Stomach (tissue), 9 donors: ENCODE results near the gene SMC1A. TPM values are rescaled to one million over a fixed set of nuclear protein-coding genes. Genes with fewer than 3 reads are reported as not detected.
"Not testable (repeated sequence)": the region's sequence is repeated elsewhere in the genome, so short reads cannot be mapped to it uniquely, and the experiment has no call there.

Experiments used
- DNase-seq, 2 donors: peaks; one replicate each; pipeline versions ENCODE4 v3.0.0 to v3.0.0-alpha.2; 2013 to 2019
- H3K27ac ChIP-seq, 5 donors: fragments of 200-600 bp in 4 of 5; sonication (generic) in 4 of 5; one replicate each; pipeline ENCODE4 v1.5.1; 2013 to 2019; ENCODE audit warnings: mild to moderate bottlenecking in 1 of 5, moderate library complexity in 1 of 5
- H3K27me3 ChIP-seq, 3 donors: fragments of 200-600 bp; sonication (generic); one replicate each; pipeline ENCODE4 v1.5.1; 2017 to 2019; ENCODE audit warnings: mixed run types in 1 of 3
- H3K36me3 ChIP-seq, 4 donors: fragments of 200-600 bp; sonication (generic); 1 replicate in 3 of 4; 2 replicates in 1 of 4; pipeline ENCODE4 v1.5.1; 2016 to 2019
- H3K4me1 ChIP-seq, 4 donors: fragments of 200-600 bp; sonication (generic); one replicate each; pipeline ENCODE4 v1.5.1; 2016 to 2019
- H3K4me3 ChIP-seq, 4 donors: fragments of 200-600 bp; sonication (generic) in 3 of 4; one replicate each; pipeline ENCODE4 v1.5.1; 2016 to 2019; ENCODE audit warnings: mild to moderate bottlenecking in 1 of 4
- H3K9me3 ChIP-seq, 4 donors: fragments of 200-600 bp; sonication (generic); one replicate each; pipeline ENCODE4 v1.5.1; 2016 to 2019
- CTCF ChIP-seq, 7 experiments: fragments of 450-650 bp in 4 of 7; fragments of 200-600 bp in 3 of 7; sonication (generic) in 3 of 7; IDR thresholded peaks; one replicate each; pipeline ENCODE4 v1.5.1; 2016 to 2019; ENCODE audit warnings: antibody characterized with exemption in 7 of 7, control low read depth in 2 of 7, mild to moderate bottlenecking in 1 of 7
- EP300 ChIP-seq: sonication (generic); formaldehyde crosslinking; IDR thresholded peaks from one replicate; pipeline ENCODE4 v1.6.1; 2017; ENCODE audit warnings: antibody characterized with exemption
- POLR2A ChIP-seq, 4 donors: fragments of 450-650 bp; IDR thresholded peaks; one replicate each; pipeline ENCODE4 v1.6.1; 2016; ENCODE audit warnings: antibody characterized with exemption in 4 of 4, control low read depth in 2 of 4, mild to moderate bottlenecking in 1 of 4, moderate library complexity in 1 of 4
- POLR2AphosphoS5 ChIP-seq, 3 donors: sonication (generic); formaldehyde crosslinking; IDR thresholded peaks; one replicate each; pipeline ENCODE4 v1.6.1; 2016; ENCODE audit warnings: antibody characterized with exemption in 3 of 3
- WGBS, 5 donors: extraction: QIAGEN DNeasy Blood & Tissue Kit in 3 of 5; methylation state at CpG; one replicate each; pipeline versions ENCODE4 v1.1.5 to v1.1.7; 2013 to 2018; 5-methylcytosine and 5-hydroxymethylcytosine counted together
- intact Hi-C: fragments of 100-400 bp; cut with DNase I; formaldehyde crosslinking; loops from one replicate; pipeline ENCODE4 v1.15.1; 2023; ENCODE audit warnings: low total_unique reads
- polyA plus RNA-seq, 3 donors: library from polyadenylated mRNA; stranded (reverse); fragments of 200-250 nt; gene quantifications; one replicate each; pipeline ENCODE4 v1.2.3, GENCODE V29; 2013
- total RNA-seq, 5 donors: library from RNA; depleted of rRNA; stranded (reverse); fragments of >200 nt; gene quantifications; one replicate each; pipeline versions ENCODE4 v1.1.0 to v1.2.3, GENCODE V29; 2014 to 2016
- donor health status: healthy with polysubstance abuse.
- donor health status: Bipolar disorder and iron deficiency.
- donor health status: healthy.

SMC1A gene
- total and polyA plus RNA-seq, 8 donors: 4.3 to 31.2 (median 21.7) TPM

- Histone ChIP-seq H3K27me3 (no peaks in the 10 kb centered on the region), H3K4me1 (no peaks in the 10 kb centered on the region), H3K36me3 (peaks cover 0 to 31% (median 5%) of the 10 kb centered on the region in 4 donors), H3K27ac (no peak overlapping the region), H3K4me3 (no peak overlapping the region), H3K9me3 (peaks cover 0 to 21% (median 7%) of the 10 kb centered on the region in 4 donors)
- intact Hi-C loops: no loop called here
- no peak for TF ChIP-seq EP300
- no peak for TF ChIP-seq POLR2AphosphoS5 (IDR thresholded peaks at IDR 0.05)
- TF ChIP-seq CTCF (IDR thresholded peaks at IDR 0.05): no peak
- no peak for TF ChIP-seq POLR2A (IDR thresholded peaks at IDR 0.05)
- no peak for DNase-seq
- 45 to 69% (median 61%) methylated on average over 2 of the region's 2 CpGs for whole genome bisulfite sequencing, 5 donors
Measured at GRCh38 chrX:53373307-53373706, 49.1 kb downstream of the SMC1A start.

- H3K4me1 ChIP-seq, H3K27me3 ChIP-seq, H3K36me3 ChIP-seq, intact Hi-C loops, DNase-seq, H3K27ac ChIP-seq, H3K4me3 ChIP-seq: not testable (repeated sequence)
- 81 to 100% (median 93%) methylated on average over 1 of the region's 1 CpG for WGBS, 5 donors
- H3K9me3 ChIP-seq: peaks cover 0 to 26% (median 9%) of the 10 kb centered on the region in 4 donors
Measured at GRCh38 chrX:53366454-53366853, 56.0 kb downstream of the SMC1A start.

- TF ChIP-seq POLR2AphosphoS5 (IDR thresholded peaks at IDR 0.05) (no peak), EP300 (no peak), CTCF (IDR thresholded peaks at IDR 0.05) (no peak), POLR2A (IDR thresholded peaks at IDR 0.05) (no peak)
- Histone ChIP-seq H3K9me3 (no peaks in the 10 kb centered on the region), H3K27ac (no peak overlapping the region), H3K4me1 (no peaks in the 10 kb centered on the region), H3K27me3 (no peaks in the 10 kb centered on the region), H3K36me3 (no peaks in the 10 kb centered on the region), H3K4me3 (no peak overlapping the region)
- 42 to 79% (median 60%) methylated on average over 2 of the region's 2 CpGs for WGBS, 5 donors
- DNase-seq: no peak
- intact Hi-C loops: no loop called here
Measured at GRCh38 chrX:53362449-53362848, 60.0 kb downstream of the SMC1A start.

GRCh38 chrX:53357799-53358530 is 64.5 kb downstream of the SMC1A start:
- TF ChIP-seq POLR2AphosphoS5 (IDR thresholded peaks at IDR 0.05) (no peak), EP300 (no peak), CTCF (IDR thresholded peaks at IDR 0.05) (no peak), POLR2A (IDR thresholded peaks at IDR 0.05) (no peak)
- Histone ChIP-seq H3K27ac (no peak overlapping the region), H3K4me1 (no peaks in the 10 kb centered on the region)

GRCh38 chrX:53356186-53356585 is 66.3 kb downstream of the SMC1A start:
- no peak for TF ChIP-seq EP300
- no peak for TF ChIP-seq POLR2A (IDR thresholded peaks at IDR 0.05)
- no peak for TF ChIP-seq POLR2AphosphoS5 (IDR thresholded peaks at IDR 0.05)
- no peak for TF ChIP-seq CTCF (IDR thresholded peaks at IDR 0.05)
- WGBS, 5 donors: 43 to 64% (median 61%) methylated on average over 13 to 14 of the region's 14 CpGs
- Histone ChIP-seq H3K9me3 (peaks cover 0 to 16% (median 0%) of the 10 kb centered on the region in 4 donors), H3K4me1 (no peaks in the 10 kb centered on the region), H3K27ac (no peak overlapping the region), H3K4me3 (no peak overlapping the region), H3K36me3 (no peaks in the 10 kb centered on the region), H3K27me3 (peaks cover 0 to 6% (median 0%) of the 10 kb centered on the region in 3 donors)
- intact Hi-C loops: no loop called here
- DNase-seq: peak in 1 of 2 donors; percentile 18

More at GRCh38 chrX:53357799-53358530, 64.5 kb downstream of the SMC1A start:
- H3K9me3 ChIP-seq: no peaks in the 10 kb centered on the region
- peak in 1 of 2 donors; percentile 79 for DNase-seq
- H3K36me3 ChIP-seq: no peaks in the 10 kb centered on the region
- H3K4me3 ChIP-seq: no peak overlapping the region
- 20 to 46% (median 36%) methylated on average over 6 to 8 of the region's 8 CpGs for WGBS, 5 donors
- H3K27me3 ChIP-seq: peaks cover 0 to 6% (median 0%) of the 10 kb centered on the region in 3 donors
- intact Hi-C loops: no loop called here
